Cerebellar nuclear complex (tissue), 1 donor: ENCODE data around the gene MAGED1.
"Not testable (repeated sequence)": the region's sequence is repeated elsewhere in the genome, so short reads cannot be mapped to it uniquely, and the experiment has no call there.

ENCODE experiments used
- DNase-seq, 2 experiments: peaks; one replicate each; lab custom pipeline; 2025; lab: John Stamatoyannopoulos, UW

The MAGED1 gene

GRCh38 chrX:51894697-51895336, 1.4 kb downstream of the MAGED1 start:
- no peak for DNase-seq

- DNase-seq, result no peak
Observed at GRCh38 chrX:51896626-51897025, 3.2 kb downstream of the MAGED1 start.

- DNase-seq, result no peak
Observed at GRCh38 chrX:51899741-51900140, 6.3 kb downstream of the MAGED1 start.

GRCh38 chrX:51902510-51903050, 9.2 kb downstream of the MAGED1 start:
- DNase-seq, result no peak

GRCh38 chrX:51905152-51905551, 11.7 kb downstream of the MAGED1 start:
- not testable (repeated sequence) for DNase-seq

- no peak for DNase-seq
Observed at GRCh38 chrX:51905711-51906110, 12.3 kb downstream of the MAGED1 start.

GRCh38 chrX:51917604-51918003, 24.2 kb downstream of the MAGED1 start:
- no peak for DNase-seq

- DNase-seq, result no peak
Observed at GRCh38 chrX:51922561-51922960, 29.1 kb downstream of the MAGED1 start.

GRCh38 chrX:51931566-51932150, 38.2 kb downstream of the MAGED1 start:
- DNase-seq, result no peak
